CD4-positive, alpha-beta memory T cell (primary cell): ENCODE measurements around the gene ASF1A. TPM values are rescaled to one million over a fixed set of nuclear protein-coding genes. Genes with fewer than 3 reads are reported as not detected.

Experiments used
- CTCF ChIA-PET: fragments of 350-600 bp; sonication (Branson Sonifier 250); formaldehyde crosslinking; loops from one replicate; lab custom pipeline; 2021; ENCODE audit warnings: inconsistent platforms; ENCODE audit not compliant: partially characterized antibody; lab: Charles Lee
- POLR2A ChIA-PET: fragments of 350-600 bp; sonication (Branson Sonifier 250); formaldehyde crosslinking; loops from one replicate; lab custom pipeline; 2021; ENCODE audit not compliant: partially characterized antibody; lab: Charles Lee
- DNase-seq, 5 donors: peaks; one replicate each; pipeline versions ENCODE4 v3.0.0 to v3.0.0-alpha.2; 2020 to 2022; ENCODE audit warnings: mixed read lengths in 1 of 5
- H3K27ac ChIP-seq: one replicate; pipeline ENCODE4 v1.7.0; 2013; ENCODE audit warnings: low read depth, low read length
- H3K27me3 ChIP-seq: 2 replicates; pipeline ENCODE4 v1.7.0; 2013; ENCODE audit warnings: mild to moderate bottlenecking, low read length, moderate library complexity; ENCODE audit not compliant: insufficient read depth
- H3K36me3 ChIP-seq: 2 replicates; pipeline ENCODE4 v1.7.0; 2013; ENCODE audit warnings: mild to moderate bottlenecking, low read length, moderate library complexity; ENCODE audit not compliant: insufficient read depth
- H3K4me1 ChIP-seq: 2 replicates; pipeline ENCODE4 v1.7.0; 2013; ENCODE audit warnings: mild to moderate bottlenecking, low read length, moderate library complexity; ENCODE audit not compliant: insufficient read depth
- H3K4me3 ChIP-seq, 2 donors: one replicate each; pipeline ENCODE4 v1.7.0; 2013; ENCODE audit warnings: low read length in 2 of 2, mild to moderate bottlenecking in 1 of 2
- H3K9me3 ChIP-seq, 2 donors: one replicate each; pipeline ENCODE4 v1.7.0; 2013; ENCODE audit warnings: low read length in 2 of 2, control low read depth in 1 of 2; ENCODE audit not compliant: control insufficient read depth in 1 of 2
- H3K27ac Mint-ChIP-seq, 7 donors: one replicate each; pipeline ENCODE4 v1.8.0; 2020 to 2021; ENCODE audit warnings: mixed read lengths in 7 of 7, mild to moderate bottlenecking in 6 of 7, inconsistent platforms in 3 of 7, moderate library complexity in 3 of 7
- H3K27me3 Mint-ChIP-seq, 2 donors: one replicate each; pipeline ENCODE4 v1.8.0; 2020 to 2021; ENCODE audit warnings: mixed read lengths in 2 of 2
- H3K36me3 Mint-ChIP-seq, 2 donors: one replicate each; pipeline ENCODE4 v1.8.0; 2020 to 2021; ENCODE audit warnings: mixed read lengths in 2 of 2, inconsistent platforms in 1 of 2, mild to moderate bottlenecking in 1 of 2
- H3K4me1 Mint-ChIP-seq, 4 donors: one replicate each; pipeline ENCODE4 v1.8.0; 2020 to 2021; ENCODE audit warnings: mixed read lengths in 4 of 4, mild to moderate bottlenecking in 1 of 4
- H3K4me3 Mint-ChIP-seq, 8 donors: one replicate each; pipeline ENCODE4 v1.8.0; 2020 to 2021; ENCODE audit warnings: mixed read lengths in 8 of 8, mild to moderate bottlenecking in 7 of 8, moderate library complexity in 6 of 8, inconsistent platforms in 3 of 8
- H3K9me3 Mint-ChIP-seq, 8 donors: one replicate each; pipeline ENCODE4 v1.8.0; 2020 to 2021; ENCODE audit warnings: mixed read lengths in 8 of 8, mild to moderate bottlenecking in 5 of 8, inconsistent platforms in 3 of 8, moderate library complexity in 1 of 8
- intact Hi-C: fragments of 100-400 bp; cut with micrococcal nuclease; formaldehyde crosslinking; loops from one replicate; pipeline ENCODE4 v1.15.1; 2023
- polyA plus RNA-seq, 2 donors: library from polyadenylated mRNA; unstranded; fragments of 300-500 nt; fragmentation: Illumina TruSeq; gene quantifications; one replicate each; pipeline ENCODE4 v1.2.3, GENCODE V29; 2021
- total RNA-seq, 2 experiments: library from RNA; stranded (reverse); gene quantifications; one replicate each; pipeline ENCODE4 v1.2.3, GENCODE V29; 2021

Gene ASF1A
- total RNA-seq (10 to 100 TPM; 64.0 to 66.6 TPM), polyA plus RNA-seq (10 to 100 TPM; 65.8 to 78.5 TPM)

- peak within 1 kb of the TSS; percentile 83 for H3K27ac ChIP-seq
- Mint-ChIP-seq H3K4me3 (peak within 1 kb of the TSS; percentile 89 to 100 (median 96)), H3K36me3 (peaks cover 8 to 25% of the 10 kb centered on the region in 2 donors), H3K27me3 (peaks cover 0 to 1% of the 10 kb centered on the region in 2 donors), H3K4me1 (peaks cover 48 to 78% (median 57%) of the 10 kb centered on the region in 4 donors), H3K9me3 (peaks cover 0 to 6% (median 0%) of the 10 kb centered on the region in 8 donors), H3K27ac (peak within 1 kb of the TSS; percentile 96 to 99 (median 98))
- DNase-seq = peak; percentile 97 to 98 (median 97)
- H3K27me3 ChIP-seq = no peaks in the 10 kb centered on the region
- no peaks in the 10 kb centered on the region for H3K9me3 ChIP-seq
- peak within 1 kb of the TSS; percentile 63 to 86 for H3K4me3 ChIP-seq
- intact Hi-C loops = loop anchor here (1.0 to 5.0 kb wide), 14 partner anchors 8 to 1292 kb away; partner anchors contain the start of genes CEP85L, FAM184A, GOPC and MAN1A1
- ChIA-PET CTCF (interaction anchor here (0.6 to 5.9 kb wide), 17 partner anchors 10 to 335 kb away, joined by 3 to 53 read pairs (median 5); partner anchors contain the start of gene MCM9), POLR2A (interaction anchor here (0.6 to 9.9 kb wide), 36 partner anchors 10 to 1292 kb away, joined by 3 to 105 read pairs (median 8); partner anchors contain the start of genes CEP85L, FAM184A, GOPC and MCM9)
- H3K36me3 ChIP-seq = no peaks in the 10 kb centered on the region
- H3K4me1 ChIP-seq = peaks cover 72% of the 10 kb centered on the region
Observed at GRCh38 chr6:118893807-118894424, at the start of gene ASF1A. Gene ASF1A (plus strand): TSS chr6:118894152. CDS start chr6:118894414, 262 bp downstream.

GRCh38 chr6:118844915-118845314, 49.0 kb upstream of the ASF1A start:
- no peak overlapping the region for H3K4me3 ChIP-seq
- peak in 2 of 5 donors; percentile 21 to 23 for DNase-seq

GRCh38 chr6:118853408-118853807, 40.5 kb upstream of the ASF1A start:
- no peaks in the 10 kb centered on the region for H3K27me3 ChIP-seq
- peaks cover 4 to 10% (median 6%) of the 10 kb centered on the region in 4 donors for H3K4me1 Mint-ChIP-seq
- DNase-seq = no peak
- intact Hi-C loops = no loop called here
- no peaks in the 10 kb centered on the region for H3K9me3 ChIP-seq
- ChIA-PET POLR2A (no interaction called here), CTCF (no interaction called here)
- H3K4me3 Mint-ChIP-seq = no peak overlapping the region
- peaks cover 0 to 2% (median 0%) of the 10 kb centered on the region in 8 donors for H3K9me3 Mint-ChIP-seq
- no peaks in the 10 kb centered on the region for H3K4me1 ChIP-seq
- H3K27me3 Mint-ChIP-seq = no peaks in the 10 kb centered on the region
- peaks cover 18 to 26% of the 10 kb centered on the region in 2 donors for H3K36me3 Mint-ChIP-seq
- no peak overlapping the region for H3K4me3 ChIP-seq
- no peak overlapping the region for H3K27ac ChIP-seq
- no peaks in the 10 kb centered on the region for H3K36me3 ChIP-seq
- no peak overlapping the region for H3K27ac Mint-ChIP-seq

More at GRCh38 chr6:118844915-118845314, 49.0 kb upstream of the ASF1A start:
- H3K4me1 ChIP-seq = peaks cover 21% of the 10 kb centered on the region
- no peaks in the 10 kb centered on the region for H3K9me3 Mint-ChIP-seq
- H3K27ac Mint-ChIP-seq = peak overlapping the region in 5 of 7 donors; percentile 17 to 77 (median 30)
- peaks cover 20 to 26% (median 24%) of the 10 kb centered on the region in 4 donors for H3K4me1 Mint-ChIP-seq
- ChIA-PET CTCF (interaction anchor here (0.9 to 2.9 kb wide), 2 partner anchors 17 to 49 kb away, joined by 3 to 10 read pairs; no protein-coding TSS in a partner anchor), POLR2A (interaction anchor here (0.7 to 2.8 kb wide), 3 partner anchors 46 to 135 kb away, joined by 4 to 11 read pairs (median 9); partner anchors contain the start of gene ASF1A)
- H3K27me3 Mint-ChIP-seq = no peaks in the 10 kb centered on the region
- no peaks in the 10 kb centered on the region for H3K9me3 ChIP-seq
- H3K27ac ChIP-seq = no peak overlapping the region
- H3K27me3 ChIP-seq = no peaks in the 10 kb centered on the region
- peaks cover 8 to 26% of the 10 kb centered on the region in 2 donors for H3K36me3 Mint-ChIP-seq
- intact Hi-C loops = no loop called here
- H3K4me3 Mint-ChIP-seq = peak overlapping the region in 7 of 8 donors; percentile 6 to 71 (median 51)
- H3K36me3 ChIP-seq = no peaks in the 10 kb centered on the region

- no peaks in the 10 kb centered on the region for H3K27me3 Mint-ChIP-seq
- Histone ChIP-seq H3K9me3 (no peaks in the 10 kb centered on the region), H3K27me3 (no peaks in the 10 kb centered on the region), H3K4me1 (peaks cover 6% of the 10 kb centered on the region), H3K4me3 (no peak overlapping the region), H3K36me3 (no peaks in the 10 kb centered on the region), H3K27ac (no peak overlapping the region)
- intact Hi-C loops = no loop called here
- no peak for DNase-seq
- ChIA-PET CTCF (interaction anchor here (1.1 kb wide), 1 partner anchor 159 kb away, joined by 3 read pairs; no protein-coding TSS in a partner anchor), POLR2A (no interaction called here)
- H3K4me3 Mint-ChIP-seq = no peak overlapping the region
- H3K36me3 Mint-ChIP-seq = peaks cover 27 to 30% of the 10 kb centered on the region in 2 donors
- peaks cover 12 to 31% (median 20%) of the 10 kb centered on the region in 4 donors for H3K4me1 Mint-ChIP-seq
- H3K27ac Mint-ChIP-seq = no peak overlapping the region
- H3K9me3 Mint-ChIP-seq = peaks cover 0 to 12% (median 2%) of the 10 kb centered on the region in 8 donors
Observed at GRCh38 chr6:118856301-118856700, 37.7 kb upstream of the ASF1A start.

- intact Hi-C loops = no loop called here
- Mint-ChIP-seq H3K27me3 (no peaks in the 10 kb centered on the region), H3K4me1 (peaks cover 30 to 50% (median 39%) of the 10 kb centered on the region in 4 donors), H3K36me3 (peaks cover 21 to 30% of the 10 kb centered on the region in 2 donors), H3K9me3 (peaks cover 0 to 15% (median 2%) of the 10 kb centered on the region in 8 donors), H3K4me3 (peak overlapping the region in 2 of 8 donors; percentile 8 to 66), H3K27ac (no peak overlapping the region)
- no peak overlapping the region for H3K27ac ChIP-seq
- no peaks in the 10 kb centered on the region for H3K9me3 ChIP-seq
- H3K4me3 ChIP-seq = no peak overlapping the region
- peaks cover 18% of the 10 kb centered on the region for H3K4me1 ChIP-seq
- no peak for DNase-seq
- H3K36me3 ChIP-seq = no peaks in the 10 kb centered on the region
- no peaks in the 10 kb centered on the region for H3K27me3 ChIP-seq
- POLR2A ChIA-PET = no interaction called here
- CTCF ChIA-PET = no interaction called here
Observed at GRCh38 chr6:118859517-118860064, 34.4 kb upstream of the ASF1A start.

- Mint-ChIP-seq H3K27me3 (no peaks in the 10 kb centered on the region), H3K4me3 (peak overlapping the region in 1 of 8 donors; percentile 4), H3K9me3 (peaks cover 0 to 15% (median 2%) of the 10 kb centered on the region in 8 donors), H3K27ac (no peak overlapping the region), H3K36me3 (peaks cover 19 to 28% of the 10 kb centered on the region in 2 donors), H3K4me1 (peaks cover 35 to 58% (median 46%) of the 10 kb centered on the region in 4 donors)
- Histone ChIP-seq H3K4me1 (peaks cover 25% of the 10 kb centered on the region), H3K9me3 (no peaks in the 10 kb centered on the region), H3K4me3 (no peak overlapping the region), H3K27ac (no peak overlapping the region), H3K27me3 (no peaks in the 10 kb centered on the region), H3K36me3 (no peaks in the 10 kb centered on the region)
- POLR2A ChIA-PET = no interaction called here
- no peak for DNase-seq
- intact Hi-C loops = no loop called here
- CTCF ChIA-PET = interaction anchor here (0.5 kb wide), 1 partner anchor 23 kb away, joined by 3 read pairs; no protein-coding TSS in a partner anchor
Observed at GRCh38 chr6:118860363-118860762, 33.6 kb upstream of the ASF1A start.
